HFFc6 (cell line): ENCODE data around the gene OCA2. TPM values are rescaled to one million over a fixed set of nuclear protein-coding genes. Genes with fewer than 3 reads are reported as not detected.

Experiments used
- DNase-seq: peaks from one replicate; pipeline ENCODE4 v3.0.0-alpha.2; 2018
- H3K27ac Mint-ChIP-seq: 2 replicates; pipeline ENCODE4 v1.8.0; 2020; ENCODE audit warnings: mild to moderate bottlenecking, mixed read lengths
- H3K27me3 Mint-ChIP-seq: 2 replicates; pipeline ENCODE4 v1.8.0; 2021; ENCODE audit warnings: mild to moderate bottlenecking, moderate library complexity, mixed read lengths; ENCODE audit not compliant: insufficient read depth
- H3K36me3 Mint-ChIP-seq: 2 replicates; pipeline ENCODE4 v1.8.0; 2021; ENCODE audit warnings: low read depth, mixed read lengths
- H3K4me1 Mint-ChIP-seq: 2 replicates; pipeline ENCODE4 v1.8.0; 2020; ENCODE audit warnings: low read depth, mixed read lengths
- H3K4me3 Mint-ChIP-seq: 2 replicates; pipeline ENCODE4 v1.8.0; 2020; ENCODE audit warnings: mild to moderate bottlenecking, moderate library complexity, mixed read lengths
- H3K9me3 Mint-ChIP-seq: 2 replicates; pipeline ENCODE4 v1.8.0; 2020; ENCODE audit warnings: mild to moderate bottlenecking, mixed read lengths
- CTCF ChIP-seq: fragments of 200-600 bp; sonication (generic); IDR thresholded peaks from 2 replicates; pipeline ENCODE4 v1.5.0; 2021; ENCODE audit warnings: antibody characterized with exemption, mild to moderate bottlenecking
- total RNA-seq, 6 experiments: library from RNA; stranded (reverse); fragmentation: NEBNext Ultra II Directional; extraction: Animal tissue kit (Norgen Biotek cat#: 25700); gene quantifications; 2 replicates in 1 of 6; 3 replicates in 5 of 6; pipeline ENCODE4 v1.2.3, GENCODE V29; 2021

The OCA2 gene
- total RNA-seq, 6 experiments from 2014 or later, result not detected

- peaks cover 2% of the 10 kb centered on the region; the same call in 1 of the 2 replicates for H3K27me3 Mint-ChIP-seq
Measured at GRCh38 chr15:28005004-28005527, 94.0 kb downstream of the OCA2 start.

GRCh38 chr15:28004143-28005003 lies 94.7 kb downstream of the OCA2 start:
- Mint-ChIP-seq H3K27me3 (peaks cover 2% of the 10 kb centered on the region; the same call in 1 of the 2 replicates), H3K4me1 (no peaks in the 10 kb centered on the region), H3K36me3 (peaks cover 6% of the 10 kb centered on the region), H3K4me3 (no peak overlapping the region), H3K27ac (no peak overlapping the region), H3K9me3 (peaks cover 53% of the 10 kb centered on the region)
- no peak for DNase-seq
- TF ChIP-seq CTCF, result no peak

More at GRCh38 chr15:28005004-28005527, 94.0 kb downstream of the OCA2 start:
- DNase-seq, result no peak
- H3K4me3 Mint-ChIP-seq, result no peak overlapping the region
- H3K27ac Mint-ChIP-seq, result no peak overlapping the region
- peaks cover 53% of the 10 kb centered on the region for H3K9me3 Mint-ChIP-seq
- H3K4me1 Mint-ChIP-seq, result no peaks in the 10 kb centered on the region
- TF ChIP-seq CTCF, result no peak
- peaks cover 6% of the 10 kb centered on the region for H3K36me3 Mint-ChIP-seq

GRCh38 chr15:28003302-28004037 lies 95.6 kb downstream of the OCA2 start:
- DNase-seq, result no peak
- Mint-ChIP-seq H3K27ac (no peak overlapping the region), H3K36me3 (peaks cover 6% of the 10 kb centered on the region), H3K4me3 (no peak overlapping the region), H3K9me3 (peaks cover 47% of the 10 kb centered on the region), H3K4me1 (no peaks in the 10 kb centered on the region), H3K27me3 (peaks cover 2% of the 10 kb centered on the region; the same call in 1 of the 2 replicates)
- TF ChIP-seq CTCF, result no peak

- DNase-seq, result no peak
- Mint-ChIP-seq H3K36me3 (peaks cover 6% of the 10 kb centered on the region), H3K4me1 (no peaks in the 10 kb centered on the region), H3K9me3 (peaks cover 47% of the 10 kb centered on the region), H3K27me3 (peaks cover 2% of the 10 kb centered on the region; the same call in 1 of the 2 replicates), H3K4me3 (no peak overlapping the region), H3K27ac (no peak overlapping the region)
- TF ChIP-seq CTCF, result no peak
Measured at GRCh38 chr15:28002867-28003266, 96.2 kb downstream of the OCA2 start.

- no peak for DNase-seq
Measured at GRCh38 chr15:28002136-28002861, 96.8 kb downstream of the OCA2 start.

More at GRCh38 chr15:28002136-28002861, 96.8 kb downstream of the OCA2 start:
- H3K4me1 Mint-ChIP-seq, result no peaks in the 10 kb centered on the region
- no peak overlapping the region for H3K27ac Mint-ChIP-seq
- no peak overlapping the region for H3K4me3 Mint-ChIP-seq
- TF ChIP-seq CTCF, result no peak
- peaks cover 6% of the 10 kb centered on the region for H3K36me3 Mint-ChIP-seq
- H3K9me3 Mint-ChIP-seq, result peaks cover 47% of the 10 kb centered on the region
- H3K27me3 Mint-ChIP-seq, result peaks cover 2% of the 10 kb centered on the region; the same call in 1 of the 2 replicates
